T-cell (primary cell): Measurements from ENCODE around the gene FTO. TPM values are rescaled to one million over a fixed set of nuclear protein-coding genes. Genes with fewer than 3 reads are reported as not detected.

Source experiments
- ATAC-seq, 4 experiments: fragments of 200-7000 bp in 3 of 4; fragments of 150-1000 bp in 1 of 4; cut with Tn5 transposase; replicated peaks in 1 of 4; 1 replicate in 3 of 4; 2 replicates in 1 of 4; pipeline ENCODE4 v1.10.0; 2021; ENCODE audit warnings: moderate library complexity in 3 of 4, mild to moderate bottlenecking in 2 of 4, moderate number of reproducible peaks in 1 of 4
- CTCF ChIA-PET, 2 donors: fragments of 300-600 bp; sonication (Branson Sonifier 250); formaldehyde crosslinking; loops; one replicate each; lab custom pipeline; 2022; ENCODE audit warnings: antibody characterized with exemption in 2 of 2; lab: Charles Lee
- POLR2A ChIA-PET, 2 donors: fragments of 300-600 bp; sonication (Branson Sonifier 250); formaldehyde crosslinking; loops; one replicate each; lab custom pipeline; 2022; ENCODE audit warnings: antibody characterized with exemption in 2 of 2; lab: Charles Lee
- DNase-seq, 35 experiments: peaks; one replicate each; pipeline versions ENCODE4 v3.0.0 to v3.0.0-alpha.2; 2013 to 2023
- H3K27ac ChIP-seq: one replicate; pipeline ENCODE4 v1.5.1; 2013; ENCODE audit warnings: low read length
- H3K27me3 ChIP-seq, 2 experiments: replicated peaks in 1 of 2; 1 replicate in 1 of 2; 2 replicates in 1 of 2; pipeline versions ENCODE4 v1.6.1 to v1.7.0; 2013; ENCODE audit warnings: low read length in 1 of 2, mixed read lengths in 1 of 2; ENCODE audit not compliant: control insufficient read depth in 2 of 2, insufficient read depth in 2 of 2; ENCODE audit errors: extremely low read depth in 1 of 2
- H3K36me3 ChIP-seq, 2 donors: 1 replicate in 1 of 2; 2 replicates in 1 of 2; pipeline versions ENCODE4 v1.6.1 to v1.7.0; 2013; ENCODE audit warnings: low read length in 1 of 2; ENCODE audit not compliant: control insufficient read depth in 2 of 2, insufficient read depth in 1 of 2; ENCODE audit errors: extremely low read depth in 1 of 2
- H3K4me1 ChIP-seq, 2 experiments: 1 replicate in 1 of 2; 2 replicates in 1 of 2; pipeline versions ENCODE4 v1.6.1 to v1.7.0; 2013; ENCODE audit warnings: low read length in 2 of 2, mixed read lengths in 1 of 2; ENCODE audit not compliant: insufficient read depth in 2 of 2, control insufficient read depth in 1 of 2; ENCODE audit errors: extremely low read depth in 1 of 2
- H3K4me3 ChIP-seq, 2 donors: 1 replicate in 1 of 2; 2 replicates in 1 of 2; pipeline versions ENCODE4 v1.5.1 to v1.7.0; 2013; ENCODE audit warnings: mild to moderate bottlenecking in 2 of 2, low read length in 1 of 2, moderate library complexity in 1 of 2; ENCODE audit not compliant: control insufficient read depth in 1 of 2; ENCODE audit errors: extremely low read depth in 1 of 2
- H3K9me3 ChIP-seq: 2 replicates; pipeline ENCODE4 v1.7.0; 2013
- H3K27ac Mint-ChIP-seq, 2 donors: one replicate each; pipeline ENCODE4 v1.8.0; 2020 to 2021; ENCODE audit warnings: mild to moderate bottlenecking in 2 of 2, mixed read lengths in 2 of 2
- H3K27me3 Mint-ChIP-seq, 2 donors: one replicate each; pipeline ENCODE4 v1.8.0; 2021 to 2022; ENCODE audit warnings: mixed read lengths in 2 of 2
- H3K36me3 Mint-ChIP-seq: one replicate; pipeline ENCODE4 v1.8.0; 2021; ENCODE audit warnings: mixed read lengths
- H3K4me1 Mint-ChIP-seq, 3 donors: one replicate each; pipeline ENCODE4 v1.8.0; 2020 to 2022; ENCODE audit warnings: mixed read lengths in 3 of 3, mild to moderate bottlenecking in 1 of 3
- H3K4me3 Mint-ChIP-seq, 3 donors: one replicate each; pipeline ENCODE4 v1.8.0; 2020 to 2022; ENCODE audit warnings: mild to moderate bottlenecking in 3 of 3, mixed read lengths in 3 of 3, moderate library complexity in 3 of 3
- H3K9me3 Mint-ChIP-seq, 3 donors: one replicate each; pipeline ENCODE4 v1.8.0; 2020 to 2022; ENCODE audit warnings: mixed read lengths in 3 of 3
- WGBS: methylation state at CpG from one replicate; pipeline ENCODE4 v1.1.5; 2013; ENCODE audit warnings: missing lambda C conversion rate; ENCODE audit not compliant: insufficient coverage; 5-methylcytosine and 5-hydroxymethylcytosine counted together
- total RNA-seq, 35 experiments: library from RNA in 6 of 35; stranded (reverse) in 6 of 35; fragments of 120-200 nt in 1 of 35; gene quantifications; one replicate each; pipeline versions ENCODE4 v1.2.1 to v1.2.4 and lab custom pipeline; 2013 to 2026

FTO gene
- total RNA-seq, 5 donors from 2014 or later (not counting 1 experiment from before 2014, with no cell fraction given) = 44.7 to 69.0 (median 46.0) TPM

GRCh38 chr16:54112451-54113206 lies 408.7 kb downstream of the FTO start:
- Mint-ChIP-seq H3K36me3 (peaks cover 69% of the 10 kb centered on the region), H3K9me3 (no peaks in the 10 kb centered on the region), H3K27me3 (no peaks in the 10 kb centered on the region), H3K27ac (no peak overlapping the region), H3K4me1 (no peaks in the 10 kb centered on the region), H3K4me3 (no peak overlapping the region)
- DNase-seq (no peak), ATAC-seq (no peak)
- H3K27me3 ChIP-seq = no peaks in the 10 kb centered on the region
- H3K4me1 ChIP-seq = no peaks in the 10 kb centered on the region
- ChIA-PET CTCF (no interaction called here), POLR2A (no interaction called here)
- H3K27ac ChIP-seq = no peak overlapping the region
- no peak overlapping the region for H3K4me3 ChIP-seq
- peaks cover 8 to 22% of the 10 kb centered on the region in 2 donors for H3K36me3 ChIP-seq
- WGBS = 100% methylated on average over 2 of the region's 8 CpGs
- H3K9me3 ChIP-seq = no peaks in the 10 kb centered on the region

- Mint-ChIP-seq H3K36me3 (peaks cover 77% of the 10 kb centered on the region), H3K27ac (no peak overlapping the region), H3K27me3 (no peaks in the 10 kb centered on the region), H3K4me3 (no peak overlapping the region), H3K9me3 (no peaks in the 10 kb centered on the region), H3K4me1 (no peaks in the 10 kb centered on the region)
- Histone ChIP-seq H3K4me3 (no peak overlapping the region), H3K27ac (no peak overlapping the region), H3K27me3 (no peaks in the 10 kb centered on the region), H3K4me1 (no peaks in the 10 kb centered on the region), H3K9me3 (no peaks in the 10 kb centered on the region), H3K36me3 (peaks cover 10 to 22% of the 10 kb centered on the region in 2 donors)
- ChIA-PET POLR2A (no interaction called here), CTCF (no interaction called here)
- no peak for DNase-seq
- ATAC-seq = no peak
- WGBS = 96% methylated on average over 4 of the region's 9 CpGs
These were observed 411.6 kb downstream of the FTO start for GRCh38 chr16:54115558-54115957.

GRCh38 chr16:54116124-54116655 lies 412.2 kb downstream of the FTO start:
- H3K4me3 ChIP-seq = no peak overlapping the region
- no peak overlapping the region for H3K27ac ChIP-seq
- ATAC-seq (no peak), DNase-seq (no peak)
- H3K27me3 ChIP-seq = no peaks in the 10 kb centered on the region
- Mint-ChIP-seq H3K27ac (no peak overlapping the region), H3K4me1 (no peaks in the 10 kb centered on the region), H3K27me3 (no peaks in the 10 kb centered on the region), H3K36me3 (peaks cover 73% of the 10 kb centered on the region), H3K9me3 (no peaks in the 10 kb centered on the region), H3K4me3 (no peak overlapping the region)
- peaks cover 10 to 22% of the 10 kb centered on the region in 2 donors for H3K36me3 ChIP-seq
- H3K9me3 ChIP-seq = no peaks in the 10 kb centered on the region
- ChIA-PET CTCF (no interaction called here), POLR2A (no interaction called here)
- no peaks in the 10 kb centered on the region for H3K4me1 ChIP-seq
- 97% methylated on average over 16 of the region's 17 CpGs for WGBS

DNA sequence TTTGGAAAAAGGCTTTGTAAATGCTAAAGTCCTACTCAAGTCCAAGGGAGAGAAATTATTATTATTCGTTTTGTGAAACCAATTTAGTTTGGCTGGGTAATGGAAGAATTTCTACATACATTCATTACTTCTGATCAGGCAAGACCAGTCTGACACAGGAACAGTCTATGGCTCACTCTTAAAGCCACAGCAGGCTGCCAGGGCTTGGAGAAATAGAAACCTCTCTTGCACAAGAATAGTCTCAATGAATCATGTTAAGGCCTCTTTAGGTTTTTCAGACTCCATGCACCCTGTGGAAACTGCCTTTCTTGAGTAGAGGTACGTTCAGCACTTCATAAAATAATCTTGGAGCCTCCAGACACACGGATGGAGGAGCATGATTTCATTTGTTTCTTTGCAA lies 414.9 kb downstream of the FTO start:
- no peaks in the 10 kb centered on the region for H3K9me3 ChIP-seq
- no peaks in the 10 kb centered on the region for H3K4me1 Mint-ChIP-seq
- no peak overlapping the region for H3K4me3 ChIP-seq
- WGBS = 84% methylated on average over 2 of the region's 3 CpGs
- H3K36me3 Mint-ChIP-seq = peaks cover 57% of the 10 kb centered on the region
- no peak overlapping the region for H3K27ac ChIP-seq
- H3K4me3 Mint-ChIP-seq = no peak overlapping the region
- H3K36me3 ChIP-seq = peaks cover 5 to 8% of the 10 kb centered on the region in 2 donors
- CTCF ChIA-PET = no interaction called here
- ATAC-seq = no peak
- H3K27me3 ChIP-seq = no peaks in the 10 kb centered on the region
- H3K9me3 Mint-ChIP-seq = no peaks in the 10 kb centered on the region
- no peak overlapping the region for H3K27ac Mint-ChIP-seq
- no peak for DNase-seq
- POLR2A ChIA-PET = no interaction called here
- H3K4me1 ChIP-seq = no peaks in the 10 kb centered on the region
- no peaks in the 10 kb centered on the region for H3K27me3 Mint-ChIP-seq

- no peak overlapping the region for H3K27ac ChIP-seq
- no peaks in the 10 kb centered on the region for H3K9me3 ChIP-seq
- Mint-ChIP-seq H3K27me3 (no peaks in the 10 kb centered on the region), H3K36me3 (peaks cover 37% of the 10 kb centered on the region), H3K4me3 (no peak overlapping the region), H3K27ac (no peak overlapping the region), H3K4me1 (no peaks in the 10 kb centered on the region), H3K9me3 (no peaks in the 10 kb centered on the region)
- peaks cover 0 to 3% of the 10 kb centered on the region in 2 donors for H3K36me3 ChIP-seq
- H3K27me3 ChIP-seq = no peaks in the 10 kb centered on the region
- POLR2A ChIA-PET = no interaction called here
- DNase-seq (no peak), ATAC-seq (no peak)
- H3K4me3 ChIP-seq = no peak overlapping the region
- WGBS = 92% methylated on average over 2 of the region's 8 CpGs
- no peaks in the 10 kb centered on the region for H3K4me1 ChIP-seq
- CTCF ChIA-PET = no interaction called here
These were observed 417.0 kb downstream of the FTO start for GRCh38 chr16:54120846-54121480.

DNA sequence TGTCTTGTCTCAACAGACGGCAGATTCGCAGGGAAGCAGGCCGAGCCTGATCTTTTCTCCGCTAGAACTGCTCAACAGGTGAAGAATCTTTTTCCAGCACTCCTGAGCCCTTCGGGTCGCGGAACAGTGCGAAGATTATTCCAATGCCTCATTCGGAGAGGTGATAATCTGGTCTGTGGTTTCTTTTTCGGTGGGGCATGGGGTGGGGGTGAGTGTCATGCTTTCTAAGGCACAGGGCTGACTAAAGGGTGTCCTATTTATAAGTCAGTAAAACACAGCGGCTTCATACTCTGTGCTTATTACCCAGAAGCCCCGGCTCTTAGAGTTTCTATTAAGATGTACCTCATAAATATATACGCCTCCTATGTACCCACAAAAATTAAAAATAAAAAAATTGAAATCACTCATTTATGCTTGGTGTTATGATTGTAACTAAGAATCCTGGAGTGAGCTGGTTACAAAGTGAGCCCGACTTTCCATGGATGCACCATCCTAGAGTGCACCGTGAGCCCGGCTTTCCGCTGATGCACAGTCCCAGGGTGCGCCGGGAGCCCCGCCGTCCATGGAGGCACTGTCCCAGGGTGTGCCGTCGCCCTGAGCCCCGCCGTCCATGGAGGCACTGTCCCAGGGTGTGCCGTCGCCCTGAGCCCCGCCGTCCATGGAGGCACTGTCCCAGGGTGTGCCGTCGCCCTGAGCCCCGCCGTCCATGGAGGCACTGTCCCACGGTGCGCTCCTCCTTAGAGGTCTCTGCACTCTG lies 417.8 kb downstream of the FTO start:
- 96% methylated on average over 28 of the region's 35 CpGs for WGBS
- no peak overlapping the region for H3K27ac Mint-ChIP-seq
- ChIA-PET CTCF (no interaction called here), POLR2A (no interaction called here)
- no peaks in the 10 kb centered on the region for H3K9me3 Mint-ChIP-seq
- no peak overlapping the region for H3K4me3 ChIP-seq
- no peaks in the 10 kb centered on the region for H3K27me3 ChIP-seq
- no peak overlapping the region for H3K27ac ChIP-seq
- peaks cover 0 to 3% of the 10 kb centered on the region in 2 donors for H3K36me3 ChIP-seq
- H3K9me3 ChIP-seq = no peaks in the 10 kb centered on the region
- no peaks in the 10 kb centered on the region for H3K27me3 Mint-ChIP-seq
- DNase-seq = no peak
- ATAC-seq = no peak
- no peaks in the 10 kb centered on the region for H3K4me1 ChIP-seq
- H3K4me3 Mint-ChIP-seq = no peak overlapping the region
- H3K4me1 Mint-ChIP-seq = peaks cover 0 to under 1% (median 0%) of the 10 kb centered on the region in 3 donors
- peaks cover 33% of the 10 kb centered on the region for H3K36me3 Mint-ChIP-seq
